Activated CD8-positive, alpha-beta memory T cell treated with anti-CD3 and anti-CD28 coated beads for 36 hours (primary cell): Measurements from ENCODE around the gene PSMC3IP. TPM values are rescaled to one million over a fixed set of nuclear protein-coding genes. Genes with fewer than 3 reads are reported as not detected.

Source experiments
- CTCF ChIA-PET: fragments of 350-600 bp; sonication (Branson Sonifier 250); formaldehyde crosslinking; loops from one replicate; lab custom pipeline; 2021; ENCODE audit warnings: antibody characterized with exemption; lab: Charles Lee
- POLR2A ChIA-PET: fragments of 350-600 bp; sonication (Branson Sonifier 250); formaldehyde crosslinking; loops from one replicate; lab custom pipeline; 2021; ENCODE audit warnings: antibody characterized with exemption; lab: Charles Lee
- total RNA-seq, 2 experiments: library from RNA; stranded (reverse); gene quantifications; one replicate each; pipeline ENCODE4 v1.2.3, GENCODE V29; 2021

The PSMC3IP gene
- total RNA-seq, 2 experiments from 2014 or later, result 37.0 to 42.1 TPM

DNA sequence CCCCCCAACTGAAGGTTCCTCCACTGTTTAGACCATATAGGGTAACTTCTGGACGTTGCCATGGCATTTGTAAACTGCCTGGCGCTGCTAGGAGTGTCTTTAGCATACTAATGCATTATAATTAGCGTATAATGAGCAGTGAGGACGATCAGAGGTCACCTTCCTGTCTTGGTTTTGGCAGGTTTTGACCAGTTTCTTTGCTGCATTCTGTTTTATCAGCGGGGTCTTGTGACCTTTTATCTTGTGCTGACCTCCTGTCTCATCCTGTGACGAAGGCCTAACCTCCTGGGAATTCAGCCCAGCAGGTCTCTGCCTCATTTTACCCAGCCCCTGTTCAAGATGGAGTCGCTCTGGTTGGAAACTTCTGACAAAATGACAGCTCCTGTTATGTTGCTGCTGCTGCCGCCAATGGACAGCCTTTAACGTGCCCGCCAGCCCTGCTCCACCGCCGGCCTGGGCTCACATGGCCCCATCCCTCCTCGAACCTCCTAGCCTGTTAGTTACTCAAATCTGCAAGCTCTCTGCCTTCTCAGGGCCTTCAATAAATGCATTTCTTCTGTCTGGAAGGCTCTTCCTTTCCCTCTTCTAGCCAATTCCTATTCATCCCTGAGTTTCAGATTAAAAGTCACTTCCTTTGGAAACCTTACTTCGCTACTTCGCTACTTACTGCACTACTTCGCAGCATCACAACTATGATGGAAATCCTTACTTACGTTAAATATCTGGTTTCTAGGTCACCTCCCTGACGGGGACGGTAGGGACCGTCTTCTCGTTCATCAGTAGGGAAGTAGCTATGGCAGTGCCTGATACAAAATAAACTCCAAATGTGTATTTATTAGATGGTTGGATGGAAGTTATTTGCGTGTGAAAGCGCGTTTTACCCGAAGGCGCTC, 42.1 kb downstream of the PSMC3IP start:
- CTCF ChIA-PET, result interaction anchor here (1.0 to 1.6 kb wide), 6 partner anchors 8 to 121 kb away, joined by 3 to 8 read pairs (median 4); no protein-coding TSS in a partner anchor
- POLR2A ChIA-PET, result interaction anchor here (0.6 to 1.0 kb wide), 2 partner anchors 16 to 32 kb away, joined by 3 read pairs; no protein-coding TSS in a partner anchor

DNA sequence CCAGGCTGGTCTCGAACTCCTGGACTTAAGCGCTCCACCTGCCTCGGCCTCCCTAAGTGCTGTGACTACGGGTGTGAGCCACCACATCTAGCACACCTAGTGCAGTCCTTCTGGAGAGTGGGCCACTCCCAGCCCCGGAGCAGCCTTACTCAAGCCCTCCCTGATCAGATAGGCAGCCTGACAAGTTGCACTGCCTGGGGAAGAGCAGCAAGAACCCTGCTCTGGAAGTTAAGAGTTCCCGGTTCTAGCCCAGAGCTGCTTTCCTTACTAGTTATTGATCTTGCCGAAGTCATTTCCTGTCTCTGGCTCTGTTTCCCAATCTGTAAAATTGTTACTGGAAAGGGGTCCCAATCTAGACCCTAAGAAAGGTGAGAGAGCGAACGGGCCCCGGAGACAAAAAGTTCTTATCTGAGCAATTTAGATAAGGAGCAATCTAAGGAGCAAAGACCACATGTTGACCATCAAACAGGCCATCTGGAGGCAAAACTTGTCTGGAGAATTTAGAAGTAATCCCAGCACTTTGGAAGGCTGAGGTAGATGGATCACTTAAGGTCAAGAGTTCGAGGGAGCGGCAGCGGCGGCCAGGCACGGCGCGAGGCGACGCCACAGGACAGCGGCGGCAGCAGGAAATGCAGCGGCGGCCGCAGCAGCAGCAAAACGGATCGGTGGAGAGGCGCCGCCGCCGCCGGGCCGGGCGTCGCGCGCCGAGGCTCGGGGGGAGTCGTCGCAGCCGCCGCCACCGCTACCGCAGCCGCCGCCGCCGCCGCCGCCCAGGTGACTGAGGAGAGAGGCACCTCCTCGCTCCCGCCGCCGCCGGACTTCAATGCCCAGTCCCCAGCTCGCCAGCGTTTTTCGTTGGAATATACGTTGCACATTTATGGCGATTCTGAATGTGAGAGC, 45.8 kb downstream of the PSMC3IP start:
- ChIA-PET CTCF (interaction anchor here (0.6 to 1.6 kb wide), 4 partner anchors 11 to 209 kb away, joined by 3 to 6 read pairs (median 4); no protein-coding TSS in a partner anchor), POLR2A (no interaction called here)

DNA sequence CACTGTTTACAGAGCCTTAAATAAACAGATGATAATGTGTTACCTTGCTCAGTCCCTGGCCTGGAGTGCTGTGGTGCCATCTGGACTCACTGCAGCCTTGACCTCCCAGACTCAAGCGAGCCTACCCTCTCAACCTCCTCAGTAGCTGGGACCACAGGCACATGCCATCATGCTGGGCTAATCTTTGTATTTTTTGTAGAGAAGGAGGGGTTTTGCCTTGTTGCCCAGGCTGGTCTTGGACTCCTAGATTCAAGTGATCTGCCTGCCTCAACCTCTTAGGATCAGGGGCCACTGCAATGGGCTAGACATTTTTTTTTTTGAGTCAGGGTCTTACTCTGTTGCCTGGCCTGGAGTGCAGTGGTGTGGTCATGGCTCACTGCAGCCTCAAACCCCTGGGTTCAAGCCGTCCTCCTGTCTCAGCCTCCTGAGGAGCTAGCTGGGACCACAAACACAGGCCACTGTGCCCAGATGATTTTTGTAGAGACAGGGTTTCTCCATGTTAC, 46.5 kb downstream of the PSMC3IP start:
- POLR2A ChIA-PET, result interaction anchor here (0.6 kb wide), 1 partner anchor 12 kb away, joined by 3 read pairs; no protein-coding TSS in a partner anchor
- CTCF ChIA-PET, result interaction anchor here (0.6 to 2.0 kb wide), 9 partner anchors 14 to 464 kb away, joined by 3 to 6 read pairs (median 3); no protein-coding TSS in a partner anchor

DNA sequence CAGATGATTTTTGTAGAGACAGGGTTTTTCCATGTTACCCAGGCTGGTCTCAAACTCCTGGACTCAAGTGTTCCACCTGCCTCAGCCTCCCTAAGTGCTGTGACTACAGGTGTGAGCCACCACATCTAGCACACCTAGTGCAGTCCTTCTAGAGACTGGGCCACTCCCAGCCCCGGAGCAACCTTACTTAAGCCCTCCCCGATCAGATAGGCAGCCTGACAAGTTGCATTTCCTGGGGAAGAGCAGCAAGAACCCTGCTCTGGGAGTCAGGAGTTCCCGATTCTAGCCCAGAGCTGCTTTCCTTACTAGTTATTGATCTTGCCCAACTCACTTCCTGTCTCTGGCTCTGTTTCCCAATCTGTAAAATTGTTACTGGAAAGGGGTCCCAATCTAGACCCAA, 48.5 kb downstream of the PSMC3IP start:
- ChIA-PET CTCF (interaction anchor here (2.0 kb wide), 1 partner anchor 12 kb away, joined by 6 read pairs; no protein-coding TSS in a partner anchor), POLR2A (no interaction called here)

DNA sequence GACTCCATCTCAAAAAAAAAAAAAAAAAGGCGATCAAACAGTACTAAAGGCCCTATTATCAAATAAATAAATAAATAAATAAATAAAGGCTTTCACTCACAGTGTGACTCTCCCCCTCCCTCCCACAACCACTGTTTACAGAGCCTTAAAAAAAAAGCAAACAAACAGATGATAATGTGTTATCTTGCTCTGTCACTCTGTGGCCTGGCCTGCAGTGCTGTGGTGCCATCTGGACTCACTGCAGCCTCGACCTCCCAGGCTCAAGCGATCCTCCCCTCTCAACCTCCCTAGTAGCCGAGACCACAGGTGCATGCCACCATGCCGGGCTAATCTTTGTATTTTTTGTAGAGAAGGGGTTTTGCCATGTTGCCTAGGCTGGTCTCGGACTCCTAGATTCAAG, 49.6 kb downstream of the PSMC3IP start:
- POLR2A ChIA-PET, result no interaction called here
- CTCF ChIA-PET, result interaction anchor here (0.6 to 1.8 kb wide), 15 partner anchors 8 to 218 kb away, joined by 3 to 10 read pairs (median 3); partner anchors contain the start of genes CAVIN1 and NAGLU

DNA sequence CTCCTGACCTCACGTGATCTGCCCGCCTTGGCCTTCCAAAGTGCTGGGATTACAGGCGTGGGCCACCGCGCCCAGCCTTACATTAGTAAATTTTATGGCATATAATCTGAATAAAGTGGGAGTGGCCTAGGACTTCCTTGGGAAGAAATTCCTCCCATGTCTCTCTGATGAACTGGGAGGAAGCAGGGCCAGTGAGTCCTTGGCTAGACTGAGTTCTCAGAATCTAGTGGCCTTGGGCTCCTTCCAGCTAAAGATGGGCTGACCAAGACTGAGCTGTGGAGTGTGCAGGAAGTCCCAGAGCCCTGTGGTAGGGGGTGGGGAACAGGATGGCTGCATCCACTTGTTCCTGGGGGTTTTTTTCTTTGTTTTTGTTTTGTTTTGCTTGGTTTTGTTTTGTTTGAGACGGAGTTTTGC, 51.5 kb downstream of the PSMC3IP start:
- ChIA-PET POLR2A (no interaction called here), CTCF (interaction anchor here (1.0 to 1.8 kb wide), 4 partner anchors 10 to 214 kb away, joined by 4 to 10 read pairs (median 6); partner anchors contain the start of gene NAGLU)

DNA sequence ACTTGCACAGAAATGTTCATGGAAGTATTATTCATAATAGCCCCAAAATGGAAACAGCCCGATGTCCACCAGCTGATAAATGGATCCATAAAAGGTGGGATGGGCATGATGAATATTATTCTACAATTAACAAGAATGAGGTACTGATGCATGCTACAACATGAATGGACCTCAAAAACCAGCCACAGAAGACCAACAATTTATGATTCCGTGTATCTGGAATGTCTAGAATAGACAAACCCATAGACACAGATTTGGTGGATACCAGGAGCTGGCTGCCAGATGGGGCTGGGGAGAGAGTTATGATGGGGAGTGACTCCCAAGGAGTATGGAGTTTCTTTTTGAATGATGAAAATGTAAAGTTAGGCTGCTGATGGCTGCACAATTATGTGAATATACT, 52.3 kb downstream of the PSMC3IP start:
- CTCF ChIA-PET, result interaction anchor here (1.1 kb wide), 1 partner anchor 51 kb away, joined by 3 read pairs; no protein-coding TSS in a partner anchor

DNA sequence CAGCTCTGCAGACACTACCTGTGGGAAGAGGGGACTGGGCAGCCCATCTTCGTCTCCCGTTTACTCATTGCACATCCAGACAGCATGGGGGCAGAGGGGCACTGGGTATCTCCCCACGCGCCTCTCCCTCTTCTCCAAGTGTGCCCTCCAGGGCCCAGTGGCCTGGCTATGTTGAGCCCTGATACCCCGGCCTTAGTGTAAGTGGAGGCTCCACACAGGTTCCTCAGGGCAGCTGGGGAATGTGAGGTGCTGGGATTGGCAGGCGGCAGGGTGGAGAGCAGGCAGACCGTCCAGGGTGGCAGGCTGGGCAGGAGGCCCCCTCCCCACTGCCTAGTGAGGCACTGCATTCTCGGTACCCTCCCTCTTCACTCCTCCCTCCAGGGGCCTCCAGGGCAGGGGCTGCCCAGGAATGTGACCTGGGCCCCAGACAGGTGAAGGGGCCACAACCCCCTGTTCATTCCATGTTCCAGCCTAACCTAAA, 54.7 kb downstream of the PSMC3IP start:
- CTCF ChIA-PET, result no interaction called here

More for the DNA sequence above, 52.3 kb downstream of the PSMC3IP start:
- POLR2A ChIA-PET, result no interaction called here

More for the DNA sequence above, 54.7 kb downstream of the PSMC3IP start:
- POLR2A ChIA-PET, result no interaction called here

Other genes starting within 250 kb of the PSMC3IP start
- 100 to 1,000 TPM; 179 TPM for gene STAT3, start 189.3 kb downstream of the PSMC3IP start, total RNA-seq
- under 1 TPM; 0.51 to 0.78 TPM for gene CAVIN1, start 154.5 kb downstream of the PSMC3IP start, total RNA-seq
- gene ATP6V0A1, start 118.9 kb downstream of the PSMC3IP start, total RNA-seq, result 1 to 10 TPM; 3.3 to 3.4 TPM
- 10 to 100 TPM; 15.0 to 17.6 TPM for gene NAGLU, start 41.5 kb downstream of the PSMC3IP start, total RNA-seq
- under 1 TPM; 0.19 to 0.29 TPM for gene HSD17B1, start 24.8 kb downstream of the PSMC3IP start, total RNA-seq
- 100 to 1,000 TPM; 118 to 120 TPM for gene COASY, start 15.6 kb downstream of the PSMC3IP start, total RNA-seq
- 10 to 100 TPM; 59.9 to 66.2 TPM for gene MLX, start 10.6 kb downstream of the PSMC3IP start, total RNA-seq
- gene RETREG3, start 31.6 kb upstream of the PSMC3IP start, total RNA-seq, result 10 to 100 TPM; 29.6 to 30.2 TPM
- 100 to 1,000 TPM; 118 to 123 TPM for gene TUBG1, start 32.0 kb upstream of the PSMC3IP start, total RNA-seq
- 10 to 100 TPM; 11.4 to 12.9 TPM for gene TUBG2, start 81.6 kb upstream of the PSMC3IP start, total RNA-seq
- gene PLEKHH3, start 99.3 kb upstream of the PSMC3IP start, total RNA-seq, result 1 to 10 TPM; 1.0 to 1.4 TPM
- under 1 TPM; 0.10 to 0.38 TPM for gene CCR10, start 104.1 kb upstream of the PSMC3IP start, total RNA-seq
- 1 to 10 TPM; 2.9 to 3.8 TPM for gene CNTNAP1, start 104.8 kb upstream of the PSMC3IP start, total RNA-seq
- gene EZH1, start 167.3 kb upstream of the PSMC3IP start, total RNA-seq, result 10 to 100 TPM; 27.2 to 29.2 TPM
- not detected for gene RAMP2, start 183.5 kb upstream of the PSMC3IP start, total RNA-seq
- 10 to 100 TPM; 95.2 to 96.5 TPM for gene VPS25, start 195.7 kb upstream of the PSMC3IP start, total RNA-seq
- gene WNK4, start 202.9 kb upstream of the PSMC3IP start, total RNA-seq, result under 1 TPM; 0.23 to 0.38 TPM
- 10 to 100 TPM; 54.0 to 56.7 TPM for gene COA3, start 221.0 kb upstream of the PSMC3IP start, total RNA-seq
- not detected for gene CNTD1, start 221.1 kb upstream of the PSMC3IP start, total RNA-seq
- 10 to 100 TPM; 86.2 to 88.3 TPM for gene BECN1, start 246.6 kb upstream of the PSMC3IP start, total RNA-seq